Transverse colon (tissue), 4 donors: ENCODE measurements around the gene VPS11. TPM values are rescaled to one million over a fixed set of nuclear protein-coding genes. Genes with fewer than 3 reads are reported as not detected.

Source experiments
- DNase-seq: peaks from one replicate; pipeline ENCODE4 v3.0.0-alpha.2; 2019
- H3K27ac ChIP-seq, 4 donors: fragments of 200-600 bp; sonication (generic); 2 replicates each; pipeline ENCODE4 v1.5.1; 2016 to 2018; ENCODE audit warnings: inconsistent platforms in 4 of 4
- H3K27me3 ChIP-seq: fragments of 200-600 bp; sonication (generic); 2 replicates; pipeline ENCODE4 v1.5.1; 2017; ENCODE audit warnings: inconsistent platforms
- H3K36me3 ChIP-seq, 4 donors: fragments of 200-600 bp; sonication (generic); 2 replicates each; pipeline ENCODE4 v1.5.1; 2017 to 2019; ENCODE audit warnings: inconsistent platforms in 4 of 4
- H3K4me1 ChIP-seq, 4 donors: fragments of 200-600 bp; sonication (generic); 2 replicates each; pipeline ENCODE4 v1.5.1; 2017 to 2020; ENCODE audit warnings: inconsistent platforms in 4 of 4
- H3K4me3 ChIP-seq, 4 donors: fragments of 200-600 bp; sonication (generic); 1 replicate in 1 of 4; 2 replicates in 3 of 4; pipeline versions ENCODE4 v1.5.1 to v1.6.1; 2017 to 2019; ENCODE audit warnings: inconsistent platforms in 4 of 4
- H3K9me3 ChIP-seq, 2 donors: fragments of 200-600 bp; sonication (generic); 2 replicates each; pipeline ENCODE4 v1.5.1; 2017 to 2019; ENCODE audit warnings: inconsistent platforms in 2 of 2
- CTCF ChIP-seq, 5 experiments: fragments of 200-600 bp in 3 of 5; fragments of 450-650 bp in 2 of 5; sonication (generic) in 3 of 5; IDR thresholded peaks; 1 replicate in 2 of 5; 2 replicates in 3 of 5; pipeline ENCODE4 v1.5.1; 2016 to 2017; ENCODE audit warnings: antibody characterized with exemption in 5 of 5, inconsistent platforms in 3 of 5, mild to moderate bottlenecking in 2 of 5, moderate library complexity in 1 of 5
- EP300 ChIP-seq: sonication (generic); formaldehyde crosslinking; IDR thresholded peaks from one replicate; pipeline ENCODE4 v1.6.1; 2017; ENCODE audit warnings: antibody characterized with exemption, low read depth
- POLR2A ChIP-seq: fragments of 450-650 bp; IDR thresholded peaks from one replicate; pipeline ENCODE4 v1.6.1; 2016; ENCODE audit warnings: antibody characterized with exemption, mild to moderate bottlenecking, moderate library complexity
- POLR2AphosphoS5 ChIP-seq, 3 donors: sonication (generic); formaldehyde crosslinking; IDR thresholded peaks; one replicate each; pipeline ENCODE4 v1.6.1; 2016; ENCODE audit warnings: antibody characterized with exemption in 3 of 3
- WGBS, 2 donors: methylation state at CpG; one replicate each; pipeline ENCODE4 v1.1.5; 2018; ENCODE audit warnings: low coverage in 1 of 2; 5-methylcytosine and 5-hydroxymethylcytosine counted together
- in situ Hi-C, 4 donors: fragments of 200-750 bp; cut with MboI; loops; one replicate each; pipeline versions ENCODE4 v1.15.0 to v1.15.1; 2017; ENCODE audit warnings: low sequenced_read_pairs in 3 of 4, low pct_ligation_motif_present in 1 of 4, low pct_unique_long_range_greater_than_20kb in 1 of 4
- intact Hi-C: fragments of 100-400 bp; cut with DNase I; formaldehyde crosslinking; loops from one replicate; pipeline ENCODE4 v1.15.1; 2023; ENCODE audit warnings: low total_unique reads
- total RNA-seq, 4 donors: library from RNA; depleted of rRNA; stranded (reverse); fragments of >200 nt; gene quantifications; one replicate each; pipeline ENCODE4 v1.1.0, GENCODE V29; 2016

Gene VPS11
- total RNA-seq, 4 donors from 2014 or later: 19.8 to 122 (median 31.2) TPM

GRCh38 chr11:119109843-119110242, 42.2 kb downstream of the VPS11 start:
- H3K27ac ChIP-seq: no peak overlapping the region
- peaks cover 11 to 29% (median 20%) of the 10 kb centered on the region in 4 donors for H3K4me1 ChIP-seq
- intact Hi-C loops: no loop called here
- in situ Hi-C loops: no loop called here
- DNase-seq: no peak
- no peak for TF ChIP-seq EP300
- no peak for TF ChIP-seq POLR2AphosphoS5 (IDR thresholded peaks at IDR 0.05)
- no peak for TF ChIP-seq CTCF (IDR thresholded peaks at IDR 0.05)
- no peak for TF ChIP-seq POLR2A
- H3K9me3 ChIP-seq: no peaks in the 10 kb centered on the region
- peaks cover 0 to 22% (median 0%) of the 10 kb centered on the region in 4 donors for H3K36me3 ChIP-seq
- WGBS, 2 donors: 92% methylated on average over 3 of the region's 3 CpGs; no CpG with 5 or more reads in 1 of the 2 donors
- no peaks in the 10 kb centered on the region for H3K27me3 ChIP-seq
- H3K4me3 ChIP-seq: no peak overlapping the region

GRCh38 chr11:119110439-119110838, 42.8 kb downstream of the VPS11 start:
- Histone ChIP-seq H3K36me3 (peaks cover 0 to 22% (median 0%) of the 10 kb centered on the region in 4 donors), H3K4me1 (peaks cover 11 to 29% (median 20%) of the 10 kb centered on the region in 4 donors), H3K4me3 (no peak overlapping the region), H3K9me3 (no peaks in the 10 kb centered on the region), H3K27ac (no peak overlapping the region), H3K27me3 (no peaks in the 10 kb centered on the region)
- intact Hi-C loops (no loop called here), in situ Hi-C loops (no loop called here)
- no peak for DNase-seq
- 82 to 87% methylated on average over 8 to 10 of the region's 10 CpGs for WGBS, 2 donors
- TF ChIP-seq POLR2AphosphoS5 (IDR thresholded peaks at IDR 0.05): no peak
- no peak for TF ChIP-seq CTCF (IDR thresholded peaks at IDR 0.05)
- TF ChIP-seq EP300: no peak
- no peak for TF ChIP-seq POLR2A

- in situ Hi-C loops: no loop called here
Observed at GRCh38 chr11:119111361-119111925, 43.8 kb downstream of the VPS11 start.

More at GRCh38 chr11:119111361-119111925, 43.8 kb downstream of the VPS11 start:
- H3K27ac ChIP-seq: no peak overlapping the region
- H3K4me1 ChIP-seq: peaks cover 10 to 26% (median 18%) of the 10 kb centered on the region in 4 donors
- H3K27me3 ChIP-seq: no peaks in the 10 kb centered on the region
- no peak for DNase-seq
- H3K4me3 ChIP-seq: no peak overlapping the region
- H3K9me3 ChIP-seq: no peaks in the 10 kb centered on the region
- intact Hi-C loops: no loop called here
- TF ChIP-seq POLR2A (no peak), CTCF (IDR thresholded peaks at IDR 0.05) (no peak), EP300 (no peak), POLR2AphosphoS5 (IDR thresholded peaks at IDR 0.05) (no peak)
- H3K36me3 ChIP-seq: peaks cover 0 to 25% (median 0%) of the 10 kb centered on the region in 4 donors
- 95 to 100% methylated on average over 2 to 11 of the region's 11 CpGs for WGBS, 2 donors
